Vagina (tissue), 2 donors: ENCODE results near the gene FAM171A2. TPM values are rescaled to one million over a fixed set of nuclear protein-coding genes. Genes with fewer than 3 reads are reported as not detected.
A peak's percentile ranks its signal among the peaks of the same experiment; 100 is the strongest.
"Not testable (repeated sequence)": the region's sequence is repeated elsewhere in the genome, so short reads cannot be mapped to it uniquely, and the experiment has no call there.

Experiments used
- DNase-seq, 2 donors: peaks; one replicate each; pipeline ENCODE4 v3.0.0-alpha.2; 2017; ENCODE audit errors: extremely low spot score in 2 of 2
- H3K27ac ChIP-seq: fragments of 200-600 bp; sonication (generic); one replicate; pipeline ENCODE4 v1.5.1; 2019
- H3K27me3 ChIP-seq: fragments of 200-600 bp; sonication (generic); one replicate; pipeline ENCODE4 v1.5.1; 2019
- H3K36me3 ChIP-seq, 2 donors: fragments of 200-600 bp; sonication (generic); one replicate each; pipeline ENCODE4 v1.5.1; 2017 to 2019
- H3K4me1 ChIP-seq: fragments of 200-600 bp; sonication (generic); one replicate; pipeline ENCODE4 v1.5.1; 2019
- H3K4me3 ChIP-seq, 2 donors: fragments of 200-600 bp; sonication (generic); 1 replicate in 1 of 2; 2 replicates in 1 of 2; pipeline ENCODE4 v1.5.1; 2016 to 2019
- H3K9me3 ChIP-seq: fragments of 200-600 bp; sonication (generic); one replicate; pipeline ENCODE4 v1.5.1; 2019
- CTCF ChIP-seq, 3 experiments: fragments of 450-650 bp in 2 of 3; fragments of 200-600 bp in 1 of 3; sonication (generic) in 1 of 3; IDR thresholded peaks; one replicate each; pipeline ENCODE4 v1.5.1; 2017 to 2019; ENCODE audit warnings: antibody characterized with exemption in 3 of 3, mild to moderate bottlenecking in 2 of 3, moderate library complexity in 2 of 3
- POLR2A ChIP-seq, 2 donors: fragments of 450-650 bp; IDR thresholded peaks; one replicate each; pipeline ENCODE4 v1.6.1; 2017; ENCODE audit warnings: antibody characterized with exemption in 2 of 2, mild to moderate bottlenecking in 2 of 2, moderate library complexity in 2 of 2
- POLR2AphosphoS5 ChIP-seq, 2 donors: sonication (generic); formaldehyde crosslinking; IDR thresholded peaks; one replicate each; pipeline ENCODE4 v1.9.0; 2017; ENCODE audit warnings: antibody characterized with exemption in 2 of 2, mild to moderate bottlenecking in 2 of 2, low read depth in 1 of 2; ENCODE audit not compliant: insufficient read depth in 1 of 2
- intact Hi-C: fragments of 100-400 bp; cut with DNase I; formaldehyde crosslinking; loops from one replicate; pipeline ENCODE4 v1.15.1; 2023
- total RNA-seq: library from RNA; depleted of rRNA; stranded (reverse); fragments of >200 nt; gene quantifications from one replicate; pipeline ENCODE4 v1.2.3, GENCODE V29; 2016

FAM171A2 gene
- total RNA-seq, 1 donor from 2014 or later = 4.2 TPM

DNA sequence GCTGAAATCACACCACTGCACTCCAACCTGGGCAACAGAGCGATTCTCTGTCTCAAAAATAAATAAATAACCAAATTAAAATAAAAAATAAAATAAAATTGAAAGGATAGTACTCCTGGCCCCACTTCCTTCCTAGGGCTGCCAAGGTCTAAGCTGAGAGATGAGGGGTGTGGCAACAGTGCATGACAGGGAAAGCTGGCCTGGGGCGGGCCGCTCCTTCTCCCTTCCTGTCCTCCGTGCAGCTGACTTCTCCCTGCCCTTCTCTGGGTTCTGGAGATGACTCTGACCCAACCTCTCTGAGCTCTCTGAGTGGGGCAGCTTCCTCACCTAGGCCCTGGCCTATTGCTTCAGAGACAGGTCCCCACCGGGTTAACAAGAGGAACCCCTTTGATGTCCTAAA lies 30.3 kb downstream of the FAM171A2 start:
- no peaks in the 10 kb centered on the region for H3K9me3 ChIP-seq
- H3K27ac ChIP-seq = no peak overlapping the region
- no peaks in the 10 kb centered on the region for H3K4me1 ChIP-seq
- H3K27me3 ChIP-seq = no peaks in the 10 kb centered on the region
- TF ChIP-seq CTCF (IDR thresholded peaks at IDR 0.05) (no peak), POLR2A (IDR thresholded peaks at IDR 0.05) (no peak), POLR2AphosphoS5 (IDR thresholded peaks at IDR 0.05; ENCODE audit: insufficient read depth in 1 of 2, low read depth in 1 of 2) (no peak)
- no peaks in the 10 kb centered on the region for H3K36me3 ChIP-seq
- no peak for DNase-seq
- H3K4me3 ChIP-seq = no peak overlapping the region
- intact Hi-C loops = no loop called here

GRCh38 chr17:44331249-44331760 lies 32.3 kb downstream of the FAM171A2 start:
- Histone ChIP-seq H3K27ac (no peak overlapping the region), H3K36me3 (no peaks in the 10 kb centered on the region), H3K4me1 (peaks cover 2% of the 10 kb centered on the region), H3K4me3 (no peak overlapping the region), H3K9me3 (no peaks in the 10 kb centered on the region), H3K27me3 (no peaks in the 10 kb centered on the region)
- peak; percentile 61 to 84 (median 72) for TF ChIP-seq CTCF (IDR thresholded peaks at IDR 0.05)
- TF ChIP-seq POLR2A (IDR thresholded peaks at IDR 0.05) = no peak
- TF ChIP-seq POLR2AphosphoS5 (IDR thresholded peaks at IDR 0.05; ENCODE audit: insufficient read depth in 1 of 2, low read depth in 1 of 2) = peak in 1 of 2 donors; percentile 32
- intact Hi-C loops = no loop called here
- no peak for DNase-seq

DNA sequence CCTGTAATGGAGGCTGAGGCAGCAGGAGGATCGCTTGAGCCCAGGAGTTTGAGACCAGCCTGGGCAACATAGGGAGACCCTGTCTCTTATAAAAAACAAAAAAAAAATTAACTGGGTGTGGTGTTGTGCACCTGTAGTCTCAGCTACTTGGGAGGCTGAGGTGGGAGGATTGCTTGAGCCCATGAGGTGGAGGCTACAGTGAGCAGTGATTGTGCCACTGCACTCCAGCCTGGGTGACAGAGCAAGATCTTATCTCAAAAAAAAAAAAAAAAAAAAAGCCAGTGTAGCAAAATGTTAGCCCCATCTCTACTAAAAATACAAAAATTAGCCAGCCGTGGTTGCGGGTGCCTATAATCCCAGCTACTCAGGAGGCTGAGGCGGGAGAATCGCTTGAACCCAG lies 33.4 kb downstream of the FAM171A2 start:
- peaks cover 12% of the 10 kb centered on the region for H3K4me1 ChIP-seq
- intact Hi-C loops, H3K9me3 ChIP-seq: not testable (repeated sequence)

DNA sequence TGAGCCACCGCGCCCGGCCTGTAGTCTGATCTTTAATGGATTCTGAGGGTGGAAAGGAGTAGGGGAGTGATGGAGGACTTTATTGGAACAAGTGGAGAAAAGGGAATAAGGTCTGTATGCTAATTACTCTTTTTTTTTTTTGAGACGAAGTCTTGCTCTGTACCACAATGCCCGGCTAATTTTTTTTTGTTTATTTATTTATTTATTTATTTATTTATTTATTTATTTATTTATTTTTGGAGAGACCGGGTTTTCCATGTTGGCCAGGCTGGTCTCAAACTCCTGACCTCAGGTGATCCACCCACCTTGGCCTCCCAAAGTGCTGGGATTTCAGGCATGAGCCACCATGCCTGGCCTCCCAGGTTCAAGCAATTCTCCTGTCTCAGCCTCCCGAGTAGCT lies 34.1 kb downstream of the FAM171A2 start:
- H3K4me3 ChIP-seq, intact Hi-C loops, H3K27me3 ChIP-seq, H3K36me3 ChIP-seq, H3K27ac ChIP-seq, H3K9me3 ChIP-seq, DNase-seq: not testable (repeated sequence)
- peaks cover 13% of the 10 kb centered on the region for H3K4me1 ChIP-seq

More for the DNA sequence above, 33.4 kb downstream of the FAM171A2 start:
- H3K27me3 ChIP-seq, H3K4me3 ChIP-seq, H3K27ac ChIP-seq, DNase-seq, H3K36me3 ChIP-seq: not testable (repeated sequence)

DNA sequence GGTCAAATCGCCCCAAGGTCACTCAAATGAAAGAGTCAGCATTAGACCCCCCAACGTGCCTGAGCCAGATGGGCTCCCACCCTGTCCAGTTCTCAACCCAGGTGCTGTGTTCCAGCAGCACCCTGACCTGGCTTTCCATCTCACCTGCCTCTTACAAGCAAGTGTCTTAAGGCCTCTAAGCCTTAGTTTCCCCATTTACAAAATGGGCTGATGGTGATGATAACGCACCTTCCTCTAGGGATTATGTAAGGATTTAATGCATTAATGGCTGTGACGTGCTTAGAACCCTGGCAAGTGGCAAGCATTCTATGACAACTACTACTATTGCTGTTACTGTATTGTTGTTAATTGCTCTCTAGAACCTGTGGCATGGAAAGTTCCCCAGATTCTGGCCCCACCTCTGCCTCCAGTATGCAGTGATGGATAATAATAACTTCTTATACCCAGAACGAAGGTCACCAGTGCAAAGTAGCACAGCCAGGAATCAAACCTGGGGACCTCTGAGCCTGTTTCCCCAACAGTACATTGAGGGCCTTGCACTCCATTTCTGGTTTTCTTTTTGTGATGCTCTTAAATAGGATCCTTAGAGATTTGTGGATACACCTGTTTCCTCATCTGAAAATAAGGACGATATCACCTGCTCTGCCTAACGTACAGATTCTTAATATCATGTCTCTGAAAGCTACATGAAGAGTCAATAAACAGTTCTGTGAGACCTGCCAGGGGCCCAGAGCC lies 35.8 kb downstream of the FAM171A2 start:
- Histone ChIP-seq H3K4me1 (peaks cover 26% of the 10 kb centered on the region), H3K27me3 (no peaks in the 10 kb centered on the region), H3K27ac (no peak overlapping the region), H3K9me3 (no peaks in the 10 kb centered on the region), H3K4me3 (no peak overlapping the region), H3K36me3 (no peaks in the 10 kb centered on the region)
- intact Hi-C loops = no loop called here
- DNase-seq = no peak
- TF ChIP-seq POLR2A (IDR thresholded peaks at IDR 0.05) (no peak), CTCF (IDR thresholded peaks at IDR 0.05) (no peak), POLR2AphosphoS5 (IDR thresholded peaks at IDR 0.05; ENCODE audit: insufficient read depth in 1 of 2, low read depth in 1 of 2) (no peak)

DNA sequence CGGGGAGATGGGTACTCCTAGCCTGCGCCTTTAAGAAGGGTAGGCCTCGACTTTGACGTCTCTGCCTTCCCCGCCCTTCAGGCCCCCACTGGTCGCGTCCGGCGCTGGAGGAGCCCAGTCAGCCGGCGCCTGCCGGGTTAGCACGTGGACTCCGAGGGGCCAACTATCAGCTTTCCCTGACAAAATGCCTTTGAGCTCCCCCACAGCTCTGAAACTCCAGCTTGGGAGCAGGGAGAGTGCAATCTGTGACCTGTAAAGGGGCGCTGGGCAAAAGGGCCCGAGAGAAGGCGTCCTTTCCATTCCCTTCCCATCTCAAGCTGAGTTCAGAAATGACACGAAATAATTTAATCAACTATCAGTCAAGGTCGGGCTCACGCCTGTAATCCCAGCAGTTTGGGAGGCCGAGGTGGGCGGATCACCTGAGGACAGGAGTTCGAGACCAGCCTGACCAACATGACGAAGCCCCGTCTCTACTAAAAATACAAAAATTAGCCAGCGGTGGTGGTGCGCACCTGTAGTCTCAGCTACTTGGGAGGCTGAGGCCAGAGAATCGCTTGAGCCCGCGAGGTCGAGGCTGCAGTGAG lies 36.7 kb downstream of the FAM171A2 start:
- Histone ChIP-seq H3K4me1 (peaks cover 32% of the 10 kb centered on the region), H3K4me3 (peak overlapping the region; percentile 91 to 97), H3K36me3 (peaks cover 0 to 6% of the 10 kb centered on the region in 2 donors), H3K27ac (peak overlapping the region; percentile 96), H3K27me3 (no peaks in the 10 kb centered on the region), H3K9me3 (no peaks in the 10 kb centered on the region)
- intact Hi-C loops = no loop called here
- peak in 1 of 2 donors; percentile 98 for DNase-seq
- TF ChIP-seq POLR2AphosphoS5 (IDR thresholded peaks at IDR 0.05; ENCODE audit: insufficient read depth in 1 of 2, low read depth in 1 of 2) (peak; percentile 85 to 96), CTCF (IDR thresholded peaks at IDR 0.05) (peak in 1 of 3 experiments; percentile 21), POLR2A (IDR thresholded peaks at IDR 0.05) (no peak)
